WTC11 (cell line): ENCODE results near the gene HCFC2. TPM values are rescaled to one million over a fixed set of nuclear protein-coding genes. Genes with fewer than 3 reads are reported as not detected.

Source experiments
- ATAC-seq: fragments of 200-7000 bp; cut with Tn5 transposase; 2 replicates; pipeline ENCODE4 v1.10.0; 2021; ENCODE audit warnings: mild to moderate bottlenecking, moderate library complexity
- CTCF ChIA-PET: fragments of 300-600 bp; sonication (Branson Sonifier 250); formaldehyde crosslinking; loops from one replicate; lab custom pipeline; 2021; ENCODE audit warnings: antibody characterized with exemption; lab: Charles Lee
- POLR2A ChIA-PET: fragments of 350-600 bp; sonication (Branson Sonifier 250); formaldehyde crosslinking; loops from one replicate; lab custom pipeline; 2021; ENCODE audit warnings: antibody characterized with exemption; lab: Charles Lee
- DNase-seq: peaks from one replicate; pipeline ENCODE4 v3.0.0; 2021; ENCODE audit warnings: low spot score
- H3K27ac Mint-ChIP-seq: 2 replicates; pipeline ENCODE4 v1.8.0; 2021; ENCODE audit warnings: mixed read lengths
- H3K27me3 Mint-ChIP-seq: 2 replicates; pipeline ENCODE4 v1.8.0; 2021; ENCODE audit warnings: low read depth, mild to moderate bottlenecking, moderate library complexity, mixed read lengths
- H3K36me3 Mint-ChIP-seq: 2 replicates; pipeline ENCODE4 v1.8.0; 2021; ENCODE audit warnings: mixed read lengths
- H3K4me1 Mint-ChIP-seq: 2 replicates; pipeline ENCODE4 v1.8.0; 2022; ENCODE audit warnings: mixed read lengths
- H3K4me3 Mint-ChIP-seq: 2 replicates; pipeline ENCODE4 v1.8.0; 2021; ENCODE audit warnings: mild to moderate bottlenecking, moderate library complexity, mixed read lengths
- H3K9me3 Mint-ChIP-seq: 2 replicates; pipeline ENCODE4 v1.8.0; 2021; ENCODE audit warnings: mixed read lengths
- ARID4B ChIP-seq: sonication (generic); formaldehyde crosslinking; IDR thresholded peaks from 2 replicates; pipeline ENCODE4 v1.8.0; 2023; ENCODE audit warnings: missing genetic modification reagents, mild to moderate bottlenecking, borderline replicate concordance
- ATF6 ChIP-seq: sonication (generic); formaldehyde crosslinking; IDR thresholded peaks from 2 replicates; pipeline ENCODE4 v1.8.1; 2023; ENCODE audit warnings: mild to moderate bottlenecking, missing genetic modification reagents
- CDX4 ChIP-seq: fragments of 250-450 bp; sonication (Bioruptor Pico); IDR thresholded peaks from 2 replicates; pipeline ENCODE4 v1.9.0; 2021; ENCODE audit warnings: moderate library complexity, mild to moderate bottlenecking, inconsistent platforms, borderline replicate concordance
- ELF4 ChIP-seq: sonication (generic); formaldehyde crosslinking; IDR thresholded peaks from 2 replicates; pipeline ENCODE4 v1.8.1; 2022; ENCODE audit warnings: low read depth, mild to moderate bottlenecking, moderate library complexity, missing genetic modification reagents
- ERG ChIP-seq: fragments of 250-450 bp; sonication (Bioruptor Pico); IDR thresholded peaks from 2 replicates; pipeline ENCODE4 v1.8.0; 2021; ENCODE audit warnings: mild to moderate bottlenecking
- ETV6 ChIP-seq: sonication (generic); formaldehyde crosslinking; IDR thresholded peaks from 2 replicates; pipeline ENCODE4 v1.8.1; 2022; ENCODE audit warnings: mild to moderate bottlenecking, missing genetic modification reagents
- GRHL2 ChIP-seq: fragments of 250-450 bp; sonication (Bioruptor Pico); IDR thresholded peaks from 2 replicates; pipeline ENCODE4 v1.8.0; 2022; ENCODE audit warnings: mild to moderate bottlenecking, moderate library complexity; ENCODE audit not compliant: insufficient replicate concordance, severe bottlenecking
- IRF2 ChIP-seq: sonication (generic); formaldehyde crosslinking; IDR thresholded peaks from 2 replicates; pipeline ENCODE4 v1.8.0; 2022; ENCODE audit warnings: low read depth, missing genetic modification reagents, borderline replicate concordance
- MXD4 ChIP-seq: fragments of 250-450 bp; sonication (Bioruptor Pico); IDR thresholded peaks from 2 replicates; pipeline ENCODE4 v1.8.0; 2021; ENCODE audit warnings: mild to moderate bottlenecking, moderate library complexity, borderline replicate concordance
- NFATC4 ChIP-seq: fragments of 250-450 bp; sonication (Bioruptor Pico); IDR thresholded peaks from 2 replicates; pipeline ENCODE4 v1.9.0; 2021; ENCODE audit warnings: mild to moderate bottlenecking
- NR3C1 ChIP-seq: sonication (generic); formaldehyde crosslinking; conservative IDR thresholded peaks from 2 replicates; pipeline ENCODE4 v1.8.1; 2023; ENCODE audit warnings: low read depth, mild to moderate bottlenecking, missing genetic modification reagents
- SP1 ChIP-seq: sonication (generic); formaldehyde crosslinking; conservative IDR thresholded peaks from 2 replicates; pipeline ENCODE4 v1.8.1; 2022; ENCODE audit warnings: missing genetic modification reagents
- TCF7 ChIP-seq: sonication (generic); formaldehyde crosslinking; IDR thresholded peaks from 2 replicates; pipeline ENCODE4 v1.8.0; 2022; ENCODE audit warnings: mild to moderate bottlenecking, low read depth, missing genetic modification reagents, moderate library complexity
- USF2 ChIP-seq: sonication (generic); formaldehyde crosslinking; IDR thresholded peaks from 2 replicates; pipeline ENCODE4 v1.8.1; 2023; ENCODE audit warnings: mild to moderate bottlenecking, missing genetic modification reagents, moderate library complexity
- ZNF138 ChIP-seq: sonication (generic); formaldehyde crosslinking; conservative IDR thresholded peaks from 2 replicates; pipeline ENCODE4 v1.8.1; 2022; ENCODE audit warnings: mild to moderate bottlenecking, moderate library complexity, missing genetic modification reagents
- ZNF232 ChIP-seq: sonication (generic); formaldehyde crosslinking; IDR thresholded peaks from 2 replicates; pipeline ENCODE4 v1.8.0; 2022; ENCODE audit warnings: mild to moderate bottlenecking, missing genetic modification reagents
- ZNF396 ChIP-seq: fragments of 250-450 bp; sonication (Bioruptor Pico); IDR thresholded peaks from 2 replicates; pipeline ENCODE4 v1.8.0; 2021; ENCODE audit warnings: mild to moderate bottlenecking, moderate library complexity, borderline replicate concordance
- total RNA-seq: library from RNA; stranded (reverse); gene quantifications from 3 replicates; pipeline ENCODE4 v1.2.3, GENCODE V29; 2021
- TF ChIP-seq, protein P1 (sequence below): sonication (generic); formaldehyde crosslinking; conservative IDR thresholded peaks from 2 replicates; pipeline ENCODE4 v1.8.1; 2023; ENCODE audit warnings: mild to moderate bottlenecking, low read depth, missing genetic modification reagents, moderate library complexity
- TF ChIP-seq, protein P2 (sequence below): fragments of 200-600 bp; IDR thresholded peaks from 2 replicates; pipeline ENCODE4 v1.8.0; 2022; ENCODE audit warnings: antibody characterized with exemption

Gene HCFC2
- total RNA-seq, 1 experiment from 2014 or later, result 1.6 TPM

DNA sequence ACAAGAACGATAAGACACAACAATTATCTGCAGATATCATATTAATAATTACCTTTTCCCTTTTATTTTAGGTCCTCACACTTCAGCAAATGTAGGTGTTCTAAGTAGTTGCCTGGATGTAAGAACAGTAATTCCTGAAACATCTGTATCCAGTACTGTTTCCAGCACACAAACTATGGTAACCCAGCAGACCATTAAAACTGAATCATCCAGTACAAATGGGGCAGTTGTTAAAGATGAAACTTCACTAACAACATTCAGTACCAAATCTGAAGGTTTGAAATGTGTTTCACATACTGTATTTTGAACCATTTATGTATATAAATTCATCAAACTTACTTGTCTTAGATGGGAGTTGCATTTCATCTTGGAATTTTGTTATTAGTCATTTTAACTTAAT, 31.0 kb downstream of the HCFC2 start:
- Mint-ChIP-seq H3K27ac (no peak overlapping the region), H3K4me3 (no peak overlapping the region), H3K36me3 (peaks cover 7% of the 10 kb centered on the region), H3K9me3 (no peaks in the 10 kb centered on the region; the same call in 1 of the 2 replicates), H3K4me1 (peaks cover 10% of the 10 kb centered on the region), H3K27me3 (no peaks in the 10 kb centered on the region)
- no peak for ATAC-seq
- no peak for DNase-seq
- CTCF ChIA-PET, result no interaction called here
- TF ChIP-seq ARID4B (no peak), ATF6 (CRISPR knock-in tag) (no peak), ELF4 (CRISPR knock-in tag) (no peak)
- TF ChIP-seq, protein P1, sequence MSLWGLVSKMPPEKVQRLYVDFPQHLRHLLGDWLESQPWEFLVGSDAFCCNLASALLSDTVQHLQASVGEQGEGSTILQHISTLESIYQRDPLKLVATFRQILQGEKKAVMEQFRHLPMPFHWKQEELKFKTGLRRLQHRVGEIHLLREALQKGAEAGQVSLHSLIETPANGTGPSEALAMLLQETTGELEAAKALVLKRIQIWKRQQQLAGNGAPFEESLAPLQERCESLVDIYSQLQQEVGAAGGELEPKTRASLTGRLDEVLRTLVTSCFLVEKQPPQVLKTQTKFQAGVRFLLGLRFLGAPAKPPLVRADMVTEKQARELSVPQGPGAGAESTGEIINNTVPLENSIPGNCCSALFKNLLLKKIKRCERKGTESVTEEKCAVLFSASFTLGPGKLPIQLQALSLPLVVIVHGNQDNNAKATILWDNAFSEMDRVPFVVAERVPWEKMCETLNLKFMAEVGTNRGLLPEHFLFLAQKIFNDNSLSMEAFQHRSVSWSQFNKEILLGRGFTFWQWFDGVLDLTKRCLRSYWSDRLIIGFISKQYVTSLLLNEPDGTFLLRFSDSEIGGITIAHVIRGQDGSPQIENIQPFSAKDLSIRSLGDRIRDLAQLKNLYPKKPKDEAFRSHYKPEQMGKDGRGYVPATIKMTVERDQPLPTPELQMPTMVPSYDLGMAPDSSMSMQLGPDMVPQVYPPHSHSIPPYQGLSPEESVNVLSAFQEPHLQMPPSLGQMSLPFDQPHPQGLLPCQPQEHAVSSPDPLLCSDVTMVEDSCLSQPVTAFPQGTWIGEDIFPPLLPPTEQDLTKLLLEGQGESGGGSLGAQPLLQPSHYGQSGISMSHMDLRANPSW (CRISPR knock-in tag), result no peak
- POLR2A ChIA-PET, result no interaction called here

DNA sequence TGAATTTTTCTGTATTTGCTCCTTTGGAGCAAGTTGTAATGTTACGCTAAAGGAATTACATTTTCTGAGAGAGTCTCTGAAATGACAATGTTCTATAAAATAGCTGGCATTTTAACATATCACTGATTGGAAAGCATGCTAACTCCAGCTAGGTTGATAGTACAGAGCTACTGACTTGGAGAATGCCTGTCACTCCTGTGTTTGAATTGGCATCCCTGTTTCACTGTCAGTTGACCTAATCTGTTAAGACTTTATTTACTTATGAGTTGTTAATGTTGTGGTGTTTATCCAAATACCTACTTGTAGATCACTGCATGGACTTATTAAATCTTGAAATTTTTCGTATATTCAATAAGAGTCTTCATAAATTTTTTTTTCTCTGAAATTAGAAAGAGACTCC, 33.6 kb downstream of the HCFC2 start:
- ATAC-seq (no peak), DNase-seq (no peak)
- POLR2A ChIA-PET, result no interaction called here
- Mint-ChIP-seq H3K36me3 (peaks cover 7% of the 10 kb centered on the region), H3K27ac (no peak overlapping the region), H3K9me3 (no peaks in the 10 kb centered on the region; the same call in 1 of the 2 replicates), H3K4me3 (no peak overlapping the region), H3K4me1 (no peaks in the 10 kb centered on the region), H3K27me3 (no peaks in the 10 kb centered on the region)
- TF ChIP-seq IRF2 (CRISPR knock-in tag), result no peak
- TF ChIP-seq ETV6, result no peak
- TF ChIP-seq TCF7, result no peak
- TF ChIP-seq ZNF138 (CRISPR knock-in tag), result no peak
- no peak for TF ChIP-seq SP1 (CRISPR knock-in tag)
- TF ChIP-seq CDX4 (CRISPR knock-in tag), result no peak
- no peak for TF ChIP-seq ZNF232 (CRISPR knock-in tag)
- no peak for TF ChIP-seq NR3C1 (CRISPR knock-in tag)
- TF ChIP-seq ERG, result no peak
- no peak for TF ChIP-seq GRHL2
- TF ChIP-seq USF2 (CRISPR knock-in tag), result no peak
- TF ChIP-seq, protein P2, sequence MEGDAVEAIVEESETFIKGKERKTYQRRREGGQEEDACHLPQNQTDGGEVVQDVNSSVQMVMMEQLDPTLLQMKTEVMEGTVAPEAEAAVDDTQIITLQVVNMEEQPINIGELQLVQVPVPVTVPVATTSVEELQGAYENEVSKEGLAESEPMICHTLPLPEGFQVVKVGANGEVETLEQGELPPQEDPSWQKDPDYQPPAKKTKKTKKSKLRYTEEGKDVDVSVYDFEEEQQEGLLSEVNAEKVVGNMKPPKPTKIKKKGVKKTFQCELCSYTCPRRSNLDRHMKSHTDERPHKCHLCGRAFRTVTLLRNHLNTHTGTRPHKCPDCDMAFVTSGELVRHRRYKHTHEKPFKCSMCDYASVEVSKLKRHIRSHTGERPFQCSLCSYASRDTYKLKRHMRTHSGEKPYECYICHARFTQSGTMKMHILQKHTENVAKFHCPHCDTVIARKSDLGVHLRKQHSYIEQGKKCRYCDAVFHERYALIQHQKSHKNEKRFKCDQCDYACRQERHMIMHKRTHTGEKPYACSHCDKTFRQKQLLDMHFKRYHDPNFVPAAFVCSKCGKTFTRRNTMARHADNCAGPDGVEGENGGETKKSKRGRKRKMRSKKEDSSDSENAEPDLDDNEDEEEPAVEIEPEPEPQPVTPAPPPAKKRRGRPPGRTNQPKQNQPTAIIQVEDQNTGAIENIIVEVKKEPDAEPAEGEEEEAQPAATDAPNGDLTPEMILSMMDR, result no peak
- TF ChIP-seq MXD4 (CRISPR knock-in tag), result no peak
- TF ChIP-seq NFATC4, result no peak
- no peak for TF ChIP-seq ZNF396 (CRISPR knock-in tag)
- CTCF ChIA-PET, result interaction anchor here (4.0 kb wide), 1 partner anchor 11 kb away, joined by 17 read pairs; no protein-coding TSS in a partner anchor
